Measurements from ENCODE around the gene CERK. TPM values are rescaled to one million over a fixed set of nuclear protein-coding genes. Genes with fewer than 3 reads are reported as not detected.
A peak's percentile ranks its signal among the peaks of the same experiment; 100 is the strongest.

The CERK gene
- total RNA-seq, 2 experiments from 2014 or later: 38.4 to 41.8 TPM

- Mint-ChIP-seq H3K9me3 (no peaks in the 10 kb centered on the region), H3K27me3 (no peaks in the 10 kb centered on the region), H3K4me1 (ENCODE audit: low read depth) (peaks cover 10% of the 10 kb centered on the region), H3K27ac (no peak overlapping the region), H3K4me3 (no peak overlapping the region), H3K36me3 (ENCODE audit: low read depth) (peaks cover 22% of the 10 kb centered on the region)
- intact Hi-C loops (cut with micrococcal nuclease): no loop called here
- CTCF ChIA-PET: no interaction called here
- no peak for TF ChIP-seq CTCF (IDR thresholded peaks at IDR 0.05)
- POLR2A ChIA-PET: no interaction called here
- DNase-seq (no peak), ATAC-seq (no peak)
Measured at GRCh38 chr22:46690146-46690545, 47.9 kb downstream of the CERK start.

- H3K4me3 Mint-ChIP-seq: no peak overlapping the region
- CTCF ChIA-PET: no interaction called here
- no peak for TF ChIP-seq CTCF (IDR thresholded peaks at IDR 0.05)
Measured at GRCh38 chr22:46688949-46689348, 49.1 kb downstream of the CERK start.

GRCh38 chr22:46687460-46687859 lies 50.6 kb downstream of the CERK start:
- TF ChIP-seq CTCF (IDR thresholded peaks at IDR 0.05): no peak
- Mint-ChIP-seq H3K9me3 (no peaks in the 10 kb centered on the region), H3K27me3 (no peaks in the 10 kb centered on the region), H3K36me3 (ENCODE audit: low read depth) (peaks cover 22% of the 10 kb centered on the region), H3K27ac (no peak overlapping the region), H3K4me3 (no peak overlapping the region), H3K4me1 (ENCODE audit: low read depth) (peaks cover 22% of the 10 kb centered on the region)
- intact Hi-C loops (cut with micrococcal nuclease): no loop called here
- ATAC-seq: no peak
- DNase-seq: no peak
- ChIA-PET POLR2A (interaction anchor here (1.1 kb wide), 1 partner anchor 124 kb away, joined by 3 read pairs; no protein-coding TSS in a partner anchor), CTCF (interaction anchor here (1.0 kb wide), 1 partner anchor 124 kb away, joined by 3 read pairs; no protein-coding TSS in a partner anchor)

More at GRCh38 chr22:46688949-46689348, 49.1 kb downstream of the CERK start:
- Mint-ChIP-seq H3K36me3 (ENCODE audit: low read depth) (peaks cover 22% of the 10 kb centered on the region), H3K9me3 (no peaks in the 10 kb centered on the region), H3K4me1 (ENCODE audit: low read depth) (peaks cover 22% of the 10 kb centered on the region), H3K27me3 (no peaks in the 10 kb centered on the region), H3K27ac (peak overlapping the region; percentile 4)
- POLR2A ChIA-PET: no interaction called here
- DNase-seq (no peak), ATAC-seq (no peak)
- intact Hi-C loops (cut with micrococcal nuclease): no loop called here

- ATAC-seq (no peak), DNase-seq (no peak)
- intact Hi-C loops (cut with micrococcal nuclease): no loop called here
- Mint-ChIP-seq H3K4me3 (no peak overlapping the region), H3K36me3 (ENCODE audit: low read depth) (peaks cover 22% of the 10 kb centered on the region), H3K9me3 (no peaks in the 10 kb centered on the region), H3K27ac (no peak overlapping the region), H3K4me1 (ENCODE audit: low read depth) (peaks cover 22% of the 10 kb centered on the region), H3K27me3 (no peaks in the 10 kb centered on the region)
- TF ChIP-seq CTCF (IDR thresholded peaks at IDR 0.05): no peak
- CTCF ChIA-PET: interaction anchor here (0.6 to 1.0 kb wide), 2 partner anchors 88 to 124 kb away, joined by 3 read pairs; no protein-coding TSS in a partner anchor
- POLR2A ChIA-PET: interaction anchor here (1.1 kb wide), 1 partner anchor 123 kb away, joined by 3 read pairs; no protein-coding TSS in a partner anchor
Measured at GRCh38 chr22:46687048-46687444, 51.0 kb downstream of the CERK start.

GRCh38 chr22:46686221-46687047 lies 51.6 kb downstream of the CERK start:
- Mint-ChIP-seq H3K9me3 (no peaks in the 10 kb centered on the region), H3K27me3 (no peaks in the 10 kb centered on the region), H3K36me3 (ENCODE audit: low read depth) (peaks cover 20% of the 10 kb centered on the region), H3K27ac (no peak overlapping the region), H3K4me1 (ENCODE audit: low read depth) (peaks cover 22% of the 10 kb centered on the region), H3K4me3 (no peak overlapping the region)
- ChIA-PET CTCF (interaction anchor here (0.6 to 1.0 kb wide), 2 partner anchors 87 to 123 kb away, joined by 3 read pairs; no protein-coding TSS in a partner anchor), POLR2A (interaction anchor here (1.3 kb wide), 1 partner anchor 9 kb away, joined by 3 read pairs; no protein-coding TSS in a partner anchor)
- intact Hi-C loops (cut with micrococcal nuclease): no loop called here
- no peak for DNase-seq
- no peak for ATAC-seq
- TF ChIP-seq CTCF (IDR thresholded peaks at IDR 0.05): no peak
